Trophoblast cell (in vitro differentiated cells and primary cell): ENCODE data around the gene HEMK1.
A peak's percentile ranks its signal among the peaks of the same experiment; 100 is the strongest.

Source experiments
- DNase-seq, 2 donors: peaks; one replicate each; pipeline ENCODE4 v3.0.0-alpha.2; 2016
- H2AFZ ChIP-seq: 2 replicates; pipeline ENCODE4 v1.6.1; 2013; ENCODE audit warnings: low read length, moderate library complexity, mild to moderate bottlenecking; ENCODE audit not compliant: insufficient read depth, poor library complexity
- H2AK5ac ChIP-seq: 2 replicates; pipeline ENCODE4 v1.6.1; 2013; ENCODE audit warnings: mild to moderate bottlenecking, low read length
- H2BK120ac ChIP-seq: 2 replicates; pipeline ENCODE4 v1.6.1; 2013; ENCODE audit warnings: low read length, mild to moderate bottlenecking, moderate library complexity; ENCODE audit not compliant: insufficient read depth, poor library complexity
- H2BK12ac ChIP-seq: 2 replicates; pipeline ENCODE4 v1.6.1; 2013; ENCODE audit warnings: mild to moderate bottlenecking, low read length, moderate library complexity
- H2BK5ac ChIP-seq: 2 replicates; pipeline ENCODE4 v1.6.1; 2013; ENCODE audit warnings: low read length, low read depth, moderate library complexity, mild to moderate bottlenecking; ENCODE audit not compliant: poor library complexity
- H3K14ac ChIP-seq: 2 replicates; pipeline ENCODE4 v1.6.1; 2013; ENCODE audit warnings: mild to moderate bottlenecking, low read length
- H3K18ac ChIP-seq: 2 replicates; pipeline ENCODE4 v1.6.1; 2013; ENCODE audit warnings: mild to moderate bottlenecking, low read length
- H3K23ac ChIP-seq: 2 replicates; pipeline ENCODE4 v1.6.1; 2013; ENCODE audit warnings: low read length
- H3K27ac ChIP-seq: 2 replicates; pipeline ENCODE4 v1.5.1; 2013; ENCODE audit warnings: low read depth, mild to moderate bottlenecking, inconsistent platforms, low read length, moderate library complexity
- H3K27me3 ChIP-seq: 2 replicates; pipeline ENCODE4 v1.6.1; 2013; ENCODE audit warnings: inconsistent platforms, mild to moderate bottlenecking, low read length, moderate library complexity; ENCODE audit not compliant: insufficient read depth
- H3K36me3 ChIP-seq, 2 experiments: 1 replicate in 1 of 2; 2 replicates in 1 of 2; pipeline ENCODE4 v1.6.1; 2013; ENCODE audit warnings: low read length in 2 of 2, mild to moderate bottlenecking in 2 of 2, moderate library complexity in 1 of 2; ENCODE audit not compliant: insufficient read depth in 2 of 2, control insufficient read depth in 1 of 2
- H3K4ac ChIP-seq: 2 replicates; pipeline ENCODE4 v1.6.1; 2013; ENCODE audit warnings: low read depth, mild to moderate bottlenecking, low read length, moderate library complexity
- H3K4me1 ChIP-seq, 2 experiments: 1 replicate in 1 of 2; 2 replicates in 1 of 2; pipeline ENCODE4 v1.6.1; 2013; ENCODE audit warnings: low read length in 2 of 2, mild to moderate bottlenecking in 2 of 2, moderate library complexity in 1 of 2; ENCODE audit not compliant: insufficient read depth in 2 of 2, control insufficient read depth in 1 of 2
- H3K4me2 ChIP-seq: 2 replicates; pipeline ENCODE4 v1.6.1; 2013; ENCODE audit warnings: inconsistent platforms, mild to moderate bottlenecking, low read length, moderate library complexity
- H3K4me3 ChIP-seq: 2 replicates; pipeline ENCODE4 v1.5.1; 2013; ENCODE audit warnings: mild to moderate bottlenecking, low read depth, low read length, inconsistent platforms
- H3K79me1 ChIP-seq: one replicate; pipeline ENCODE4 v1.6.1; 2013; ENCODE audit warnings: low read length
- H3K79me2 ChIP-seq: 2 replicates; pipeline ENCODE4 v1.6.1; 2013; ENCODE audit warnings: low read length, mild to moderate bottlenecking; ENCODE audit not compliant: control insufficient read depth, insufficient read depth, poor library complexity
- H3K9ac ChIP-seq: 2 replicates; pipeline ENCODE4 v1.6.1; 2013; ENCODE audit warnings: mild to moderate bottlenecking, low read length
- H3K9me3 ChIP-seq: 2 replicates; pipeline ENCODE4 v1.6.1; 2013; ENCODE audit warnings: low read depth, mild to moderate bottlenecking, control low read depth, inconsistent platforms, low read length; ENCODE audit not compliant: insufficient read depth
- H4K12ac ChIP-seq: 2 replicates; pipeline ENCODE4 v1.6.1; 2013; ENCODE audit warnings: low read depth, mild to moderate bottlenecking, low read length, moderate library complexity
- H4K8ac ChIP-seq: 2 replicates; pipeline ENCODE4 v1.6.1; 2013; ENCODE audit warnings: low read depth, mild to moderate bottlenecking, low read length, moderate library complexity
- H4K91ac ChIP-seq: one replicate; pipeline ENCODE4 v1.6.1; 2013; ENCODE audit warnings: low read depth, mild to moderate bottlenecking, low read length, moderate library complexity
- WGBS: extraction: QIAGEN DNeasy Blood & Tissue Kit; methylation state at CpG from one replicate; pipeline ENCODE4 v1.1.7; 2013; ENCODE audit warnings: missing lambda C conversion rate; ENCODE audit not compliant: insufficient read length, insufficient coverage; ENCODE audit errors: extremely low coverage; 5-methylcytosine and 5-hydroxymethylcytosine counted together

Gene HEMK1

DNA sequence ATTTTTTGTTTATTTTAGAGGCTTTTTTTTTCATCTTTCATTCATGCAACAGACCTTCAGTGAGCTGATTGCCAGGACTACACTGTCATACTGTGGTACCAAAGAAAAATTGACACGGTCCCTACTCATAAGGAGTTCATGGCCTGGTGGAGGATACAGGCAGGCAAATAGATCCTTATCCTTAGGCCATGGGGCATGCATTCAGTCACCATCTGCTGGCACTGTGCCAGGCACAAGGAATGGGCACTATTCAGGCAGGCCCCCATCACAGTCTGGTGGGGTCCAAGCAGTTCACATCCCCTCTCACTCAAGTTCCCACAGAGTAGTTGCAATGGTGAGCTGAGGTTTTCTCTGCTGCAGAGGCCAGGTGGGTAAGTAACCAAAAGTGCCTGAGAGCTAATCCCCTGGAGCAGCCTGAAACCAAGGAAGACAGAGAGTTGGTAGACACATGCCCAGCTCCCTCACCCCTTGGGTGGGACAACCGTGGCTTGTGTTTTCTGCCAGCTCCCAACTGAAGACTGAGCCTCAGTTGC lies 25.0 kb downstream of the HEMK1 start:
- H3K79me1 ChIP-seq, result no peaks in the 10 kb centered on the region
- H3K27me3 ChIP-seq, result no peaks in the 10 kb centered on the region
- no peak overlapping the region for H4K12ac ChIP-seq
- peaks cover 0 to 2% of the 10 kb centered on the region in 2 experiments for H3K4me1 ChIP-seq
- H3K4me3 ChIP-seq, result no peak overlapping the region
- H3K9me3 ChIP-seq, result no peaks in the 10 kb centered on the region
- DNase-seq, result no peak
- no peaks in the 10 kb centered on the region for H3K79me2 ChIP-seq
- no peak overlapping the region for H2AFZ ChIP-seq
- no peak overlapping the region for H2BK5ac ChIP-seq
- no peak overlapping the region for H3K27ac ChIP-seq
- H3K4me2 ChIP-seq, result no peak overlapping the region
- H3K36me3 ChIP-seq, result no peaks in the 10 kb centered on the region
- H2AK5ac ChIP-seq, result no peak overlapping the region
- no peak overlapping the region for H2BK12ac ChIP-seq
- H4K91ac ChIP-seq, result no peak overlapping the region
- H4K8ac ChIP-seq, result no peak overlapping the region
- no peak overlapping the region for H2BK120ac ChIP-seq
- H3K4ac ChIP-seq, result no peak overlapping the region
- H3K23ac ChIP-seq, result no peak overlapping the region
- H3K9ac ChIP-seq, result no peak overlapping the region
- H3K18ac ChIP-seq, result no peak overlapping the region
- no peak overlapping the region for H3K14ac ChIP-seq
- WGBS, result no CpG with 5 or more reads among the region's 2 CpGs

DNA sequence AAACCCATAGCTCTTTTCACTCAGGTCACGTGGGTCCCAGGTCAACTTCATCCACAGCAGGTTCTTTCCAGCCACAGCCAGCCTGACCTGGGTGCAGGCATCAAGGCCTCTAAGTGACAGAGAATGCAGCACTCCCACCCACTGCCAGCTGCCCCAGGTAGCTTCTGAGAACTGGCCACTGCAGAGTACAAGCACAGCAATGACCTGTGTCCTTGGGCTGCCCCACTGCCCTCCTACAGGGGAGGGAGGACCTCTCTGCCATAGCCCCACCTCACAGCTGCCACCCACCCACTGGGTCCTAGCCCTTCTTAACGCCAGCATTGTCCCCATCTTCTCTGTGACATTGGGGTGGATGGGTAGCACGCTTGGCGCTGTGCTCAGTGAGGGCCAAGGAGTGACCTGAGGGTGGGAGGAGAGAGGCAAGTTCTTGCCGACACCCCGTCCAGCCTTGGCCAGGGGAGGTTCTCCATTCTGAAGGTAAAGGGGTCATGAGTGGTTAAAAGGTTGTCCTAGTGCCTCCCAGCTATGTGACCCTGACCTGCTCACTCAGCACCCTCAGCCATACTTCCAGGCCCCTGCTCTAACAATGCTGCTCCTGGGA lies 29.9 kb downstream of the HEMK1 start:
- no peak overlapping the region for H3K4ac ChIP-seq
- no CpG with 5 or more reads among the region's 6 CpGs for WGBS

DNA sequence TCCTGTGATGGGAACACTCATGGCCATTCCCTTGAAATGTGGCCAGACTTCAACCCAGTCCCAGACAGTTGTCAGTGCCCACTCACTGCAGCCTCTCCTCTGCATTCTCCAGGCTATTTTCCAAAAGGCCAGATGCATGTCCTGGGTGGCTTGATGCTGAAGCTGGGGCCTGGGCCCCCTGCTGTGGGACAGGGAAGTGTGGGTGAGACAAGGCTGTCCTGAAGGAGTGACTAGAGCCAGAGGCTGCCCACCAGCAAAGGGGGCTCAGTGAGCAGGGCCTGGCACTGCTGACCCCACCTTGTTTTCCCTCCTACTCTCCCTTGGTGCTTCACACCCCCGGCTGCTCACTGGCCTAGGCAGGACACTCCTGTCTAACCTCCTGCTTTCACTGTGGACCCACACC lies 30.4 kb downstream of the HEMK1 start:
- Histone ChIP-seq H3K9ac (no peak overlapping the region), H3K27ac (no peak overlapping the region), H2BK120ac (no peak overlapping the region), H2BK5ac (no peak overlapping the region), H3K4ac (no peak overlapping the region), H3K4me3 (no peak overlapping the region), H2BK12ac (no peak overlapping the region), H3K36me3 (no peaks in the 10 kb centered on the region), H3K79me1 (peaks cover 12% of the 10 kb centered on the region), H3K27me3 (no peaks in the 10 kb centered on the region), H4K91ac (no peak overlapping the region), H2AK5ac (no peak overlapping the region), H3K79me2 (peaks cover 2% of the 10 kb centered on the region), H4K8ac (no peak overlapping the region), H3K9me3 (no peaks in the 10 kb centered on the region), H3K23ac (no peak overlapping the region), H2AFZ (no peak overlapping the region), H4K12ac (no peak overlapping the region), H3K4me2 (no peak overlapping the region), H3K4me1 (peaks cover 24 to 29% of the 10 kb centered on the region in 2 experiments), H3K14ac (no peak overlapping the region), H3K18ac (no peak overlapping the region)
- DNase-seq, result no peak
- WGBS, result no CpG with 5 or more reads among the region's 1 CpG

More for the DNA sequence above, 29.9 kb downstream of the HEMK1 start:
- Histone ChIP-seq H3K27ac (no peak overlapping the region), H4K91ac (no peak overlapping the region), H2BK5ac (no peak overlapping the region), H3K23ac (no peak overlapping the region), H3K27me3 (no peaks in the 10 kb centered on the region), H3K79me1 (peaks cover 12% of the 10 kb centered on the region), H2AK5ac (no peak overlapping the region), H2AFZ (no peak overlapping the region), H3K9me3 (no peaks in the 10 kb centered on the region), H3K18ac (no peak overlapping the region), H3K36me3 (no peaks in the 10 kb centered on the region), H4K8ac (no peak overlapping the region), H4K12ac (no peak overlapping the region), H3K4me1 (peaks cover 24 to 29% of the 10 kb centered on the region in 2 experiments), H3K14ac (no peak overlapping the region), H3K79me2 (peaks cover 2% of the 10 kb centered on the region), H2BK120ac (no peak overlapping the region), H3K9ac (no peak overlapping the region), H3K4me2 (no peak overlapping the region), H2BK12ac (no peak overlapping the region), H3K4me3 (no peak overlapping the region)
- DNase-seq, result no peak

DNA sequence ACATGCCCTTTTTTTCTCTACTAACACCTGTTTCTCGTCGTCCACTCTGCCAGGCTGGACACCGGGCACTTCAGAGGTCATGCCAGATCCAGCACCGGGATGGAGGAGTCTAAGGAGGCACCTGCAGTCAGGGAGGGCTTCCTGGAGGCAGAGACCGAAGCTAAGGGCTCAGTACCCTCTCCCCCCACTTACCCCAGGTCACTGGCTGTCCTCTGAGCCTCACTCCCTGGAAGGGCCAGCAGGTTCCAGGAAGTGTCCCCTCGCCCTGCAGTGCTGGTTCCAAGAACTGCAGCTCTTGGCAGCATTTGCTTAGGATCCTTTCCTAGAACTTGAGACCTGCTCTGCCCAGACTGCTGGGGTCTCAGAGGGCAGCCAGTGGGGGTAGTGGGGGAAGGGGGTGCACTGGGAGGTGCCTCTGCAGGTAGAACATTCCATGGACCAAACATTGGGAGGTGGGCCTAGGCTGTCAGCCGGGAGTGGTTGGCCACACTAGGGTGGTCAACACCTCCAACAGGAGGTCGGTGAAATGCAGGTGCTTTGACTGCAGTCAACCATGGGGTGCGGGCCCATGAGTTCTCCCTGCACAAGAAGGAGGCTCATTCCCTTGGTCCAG lies 30.9 kb downstream of the HEMK1 start:
- H3K4me1 ChIP-seq, result peaks cover 24 to 29% of the 10 kb centered on the region in 2 experiments
- no peak overlapping the region for H2AK5ac ChIP-seq
- peak overlapping the region; percentile 4 for H2AFZ ChIP-seq
- H3K18ac ChIP-seq, result no peak overlapping the region
- H2BK5ac ChIP-seq, result no peak overlapping the region
- H3K27me3 ChIP-seq, result no peaks in the 10 kb centered on the region
- no peak overlapping the region for H3K9ac ChIP-seq
- peaks cover 12% of the 10 kb centered on the region for H3K79me1 ChIP-seq
- no peak overlapping the region for H3K4ac ChIP-seq
- WGBS, result no CpG with 5 or more reads among the region's 9 CpGs
- H3K79me2 ChIP-seq, result peaks cover 2% of the 10 kb centered on the region
- H4K12ac ChIP-seq, result no peak overlapping the region
- H3K36me3 ChIP-seq, result no peaks in the 10 kb centered on the region
- no peak overlapping the region for H4K8ac ChIP-seq
- no peak overlapping the region for H3K23ac ChIP-seq
- H3K9me3 ChIP-seq, result no peaks in the 10 kb centered on the region
- no peak overlapping the region for H4K91ac ChIP-seq
- no peak overlapping the region for H2BK120ac ChIP-seq
- DNase-seq, result no peak
- H3K4me3 ChIP-seq, result no peak overlapping the region
- no peak overlapping the region for H2BK12ac ChIP-seq
- H3K27ac ChIP-seq, result no peak overlapping the region
- no peak overlapping the region for H3K14ac ChIP-seq
- no peak overlapping the region for H3K4me2 ChIP-seq
